K562 (cell line): ENCODE data around the gene GBP1. TPM values are rescaled to one million over a fixed set of nuclear protein-coding genes. Genes with fewer than 3 reads are reported as not detected.

ENCODE experiments used
- ATAC-seq: fragments of 200-7000 bp; cut with Tn5 transposase; 3 replicates; pipeline ENCODE4 v1.9.1; 2020; ENCODE audit warnings: moderate library complexity
- BruUV-seq: library from RNA; stranded (reverse); fragments of 400-500 nt; replicated peaks from 2 replicates; lab custom pipeline; 2021; lab: Mats Ljungman, UMichigan
- CTCF ChIA-PET: fragments of 300-600 bp; formaldehyde crosslinking; extraction: SDS; loops from one replicate; lab custom pipeline; 2021; ENCODE audit warnings: low intra/inter-chr PET ratio; lab: Yijun Ruan, JAX
- POLR2A ChIA-PET: fragments of 300-600, 350-650 bp; sonication (Branson Sonifier 250); formaldehyde crosslinking; extraction: SDS; loops from one replicate; lab custom pipeline; 2021; ENCODE audit warnings: antibody characterized with exemption, inconsistent platforms; lab: Yijun Ruan, JAX
- DNase-seq, 4 experiments: peaks; one replicate each; pipeline versions ENCODE4 v3.0.0 to v3.0.0-alpha.2; 2011 to 2018; ENCODE audit warnings: low spot score in 3 of 4, mixed read lengths in 3 of 4; ENCODE audit errors: extremely low read depth in 1 of 4
- FAIRE-seq: peaks from 2 replicates; lab custom pipeline; 2011; peaks lifted over from hg19 to GRCh38; lab: Jason Lieb, UNC
- H2AFZ ChIP-seq: 2 replicates; pipeline ENCODE4 v1.6.0; 2011; ENCODE audit warnings: low read depth, low read length, control low read depth, inconsistent platforms
- H3K27ac ChIP-seq: fragments of 200-600 bp; 3 replicates; pipeline ENCODE4 v1.8.0; 2011; ENCODE audit warnings: low read depth, mild to moderate bottlenecking, control low read depth, inconsistent platforms, low read length, moderate library complexity, mixed read lengths; ENCODE audit errors: extremely low read depth
- H3K27me3 ChIP-seq, 2 experiments: fragments of 300-600 bp in 1 of 2; 2 replicates in 1 of 2; 3 replicates in 1 of 2; pipeline versions ENCODE4 v1.6.0 to v1.8.0; 2011; ENCODE audit warnings: inconsistent platforms in 2 of 2, low read length in 2 of 2, mild to moderate bottlenecking in 1 of 2, mixed read lengths in 1 of 2, moderate library complexity in 1 of 2; ENCODE audit not compliant: control insufficient read depth in 2 of 2, insufficient read depth in 2 of 2
- H3K36me3 ChIP-seq: fragments of 300-600 bp; 3 replicates; pipeline ENCODE4 v1.8.0; 2011; ENCODE audit warnings: mild to moderate bottlenecking, low read length, inconsistent platforms; ENCODE audit not compliant: control insufficient read depth, insufficient read depth
- H3K4me1 ChIP-seq, 2 experiments: fragments of 200-600 bp in 1 of 2; replicated peaks in 1 of 2; 2 replicates in 1 of 2; 3 replicates in 1 of 2; pipeline versions ENCODE4 v1.5.1 to v1.8.0; 2011; ENCODE audit warnings: inconsistent platforms in 2 of 2, low read length in 2 of 2, mild to moderate bottlenecking in 1 of 2, mixed read lengths in 1 of 2, moderate library complexity in 1 of 2; ENCODE audit not compliant: control insufficient read depth in 2 of 2, insufficient read depth in 2 of 2
- H3K4me2 ChIP-seq: 2 replicates; pipeline ENCODE4 v1.6.1; 2011; ENCODE audit warnings: low read length, control low read depth, inconsistent platforms, mixed read lengths; ENCODE audit not compliant: insufficient read depth
- H3K4me3 ChIP-seq: fragments of 200-600 bp; sonication (generic), shearing (Covaris generic); 2 replicates; pipeline ENCODE4 v1.5.1; 2016; ENCODE audit warnings: control low read depth, inconsistent platforms
- H3K79me2 ChIP-seq: fragments of 200-600 bp; 3 replicates; pipeline ENCODE4 v1.8.0; 2011; ENCODE audit warnings: low read length, inconsistent platforms; ENCODE audit not compliant: control insufficient read depth, insufficient read depth
- H3K9ac ChIP-seq, 2 experiments: 2 replicates each; pipeline versions ENCODE4 v1.6.0 to v1.6.1; 2011; ENCODE audit warnings: low read depth in 2 of 2, low read length in 2 of 2, control low read depth in 1 of 2, inconsistent platforms in 1 of 2, mild to moderate bottlenecking in 1 of 2, mixed read lengths in 1 of 2; ENCODE audit not compliant: insufficient read depth in 1 of 2
- H3K9me1 ChIP-seq: one replicate; pipeline ENCODE4 v1.6.0; 2011; ENCODE audit warnings: inconsistent platforms, mild to moderate bottlenecking, low read length, moderate library complexity; ENCODE audit not compliant: control insufficient read depth, insufficient read depth
- H3K9me3 ChIP-seq: replicated peaks from 2 replicates; pipeline ENCODE4 v1.5.1; 2011; ENCODE audit warnings: low read depth, low read length, inconsistent platforms; ENCODE audit not compliant: control insufficient read depth, insufficient read depth
- H4K20me1 ChIP-seq: replicated peaks from 2 replicates; pipeline ENCODE4 v1.6.1; 2011; ENCODE audit warnings: low read length, inconsistent platforms, mixed read lengths; ENCODE audit not compliant: control insufficient read depth, insufficient read depth
- CBX2 ChIP-seq: fragments of 200-600 bp; sonication (generic); IDR thresholded peaks from one replicate; pipeline ENCODE4 v1.6.1; 2012; ENCODE audit warnings: mild to moderate bottlenecking, low read length, inconsistent platforms; ENCODE audit not compliant: insufficient read depth, poor library complexity, severe bottlenecking
- CHAMP1 ChIP-seq: fragments of 450-650 bp; IDR thresholded peaks from 2 replicates; pipeline ENCODE4 v1.6.1; 2016; ENCODE audit warnings: mild to moderate bottlenecking
- CTCF ChIP-seq, 3 experiments: IDR thresholded peaks in 2 of 3; conservative IDR thresholded peaks in 1 of 3; 2 replicates each; pipeline ENCODE4 v1.5.1; 2011 to 2012; ENCODE audit warnings: low read length in 3 of 3, mild to moderate bottlenecking in 3 of 3, control low read depth in 2 of 3, improper control_type of control experiment in 1 of 3, inconsistent platforms in 1 of 3, low read depth in 1 of 3, mixed read lengths in 1 of 3, moderate library complexity in 1 of 3; ENCODE audit not compliant: insufficient read depth in 2 of 3
- HCFC1 ChIP-seq: IDR thresholded peaks from 2 replicates; pipeline ENCODE4 v1.6.1; 2012; ENCODE audit warnings: low read depth, low read length, improper control_type of control experiment
- PREB ChIP-seq: sonication (generic); formaldehyde crosslinking; IDR thresholded peaks from 2 replicates; pipeline ENCODE4 v1.8.1; 2023; ENCODE audit warnings: mild to moderate bottlenecking, missing genetic modification reagents
- RUNX1 ChIP-seq: sonication (generic); IDR thresholded peaks from 2 replicates; pipeline ENCODE4 v1.6.1; 2016; ENCODE audit warnings: antibody characterized with exemption, low read depth
- ZBTB33 ChIP-seq: sonication (generic); formaldehyde crosslinking; IDR thresholded peaks from 2 replicates; pipeline ENCODE4 v1.8.1; 2023; ENCODE audit warnings: mild to moderate bottlenecking, missing genetic modification reagents
- WGBS: fragments of 100-300 bp; shearing (Covaris generic); methylation state at CpG from one replicate; pipeline ENCODE4 v1.1.6; 2016; ENCODE audit warnings: low coverage, mixed read lengths; ENCODE audit not compliant: insufficient coverage; ENCODE audit errors: missing lambda C conversion rate; 5-methylcytosine and 5-hydroxymethylcytosine counted together
- in situ Hi-C: fragments of 300-500 bp; cut with MboI; formaldehyde crosslinking; loops from 4 replicates; pipeline ENCODE4 v1.15.0; 2018; ENCODE audit warnings: inconsistent platforms, mixed read lengths
- intact Hi-C: fragments of 100-400 bp; cut with micrococcal nuclease; formaldehyde crosslinking; loops from 2 replicates; pipeline ENCODE4 v1.14.2; 2022
- polyA plus RNA-seq, 8 experiments: library from polyadenylated mRNA; depleted of rRNA in 4 of 8; stranded (reverse) in 5 of 8; unstranded in 3 of 8; fragments of >200 nt; fragmentation: Nextera tagmentation in 2 of 8; fragmentation: Illumina TruSeq in 1 of 8; extraction: Ambion mirVana in 2 of 8; extraction: Trizol in 1 of 8; gene quantifications; 2 replicates each; pipeline versions ENCODE4 v1.2.1 to v1.2.3, GENCODE V29; 2011 to 2014; ENCODE audit warnings: inconsistent platforms in 1 of 8, missing spikeins in 1 of 8
- total RNA-seq, 7 experiments: library from RNA; depleted of rRNA in 6 of 7; stranded (reverse); fragments of >200 nt in 6 of 7; fragmentation: Illumina TruSeq in 2 of 7; extraction: Trizol in 2 of 7; gene quantifications; 2 replicates each; pipeline versions ENCODE4 v1.2.1 to v1.2.3, GENCODE V29; 2011 to 2021; ENCODE audit warnings: low replicate concordance in 1 of 7

The GBP1 gene
- total and polyA plus RNA-seq, 9 of the 15 experiments (the other 6 are each of a cell fraction or from before 2014, with no cell fraction given) = not detected

- no peak for TF ChIP-seq CTCF (IDR thresholded peaks at IDR 0.05 in 2 of 3, conservative IDR thresholded peaks at IDR 0.05 in 1 of 3; ENCODE audit: insufficient read depth in 2 of 3, low read depth in 1 of 3, low read length in 3 of 3)
Observed at GRCh38 chr1:89065079-89065868, at the start of gene GBP1 (continued).

- DNase-seq (no peak), FAIRE-seq (no peak), ATAC-seq (no peak)
- H3K9ac ChIP-seq = no peak overlapping the region
- H3K27ac ChIP-seq = no peak overlapping the region
- no peaks in the 10 kb centered on the region for H3K4me1 ChIP-seq
- H3K79me2 ChIP-seq = no peaks in the 10 kb centered on the region
- H3K27me3 ChIP-seq = no peaks in the 10 kb centered on the region
- intact Hi-C loops (no loop called here), in situ Hi-C loops (loop anchor here (25.0 kb wide), 1 partner anchor 873 kb away; the partner anchor contains the start of gene ZNF326)
- ChIA-PET CTCF (no interaction called here), POLR2A (no interaction called here)
- no peak overlapping the region for H2AFZ ChIP-seq
- TF ChIP-seq CBX2 (no peak), RUNX1 (no peak), PREB (CRISPR knock-in tag) (no peak), ZBTB33 (CRISPR knock-in tag) (no peak), HCFC1 (no peak), CHAMP1 (no peak)
- no peaks in the 10 kb centered on the region for H3K9me1 ChIP-seq
- no TSS peak for BruUV-seq
- H3K4me2 ChIP-seq = no peak overlapping the region
- no peaks in the 10 kb centered on the region for H4K20me1 ChIP-seq
- H3K4me3 ChIP-seq = no peak overlapping the region
- no peaks in the 10 kb centered on the region for H3K36me3 ChIP-seq
- no peaks in the 10 kb centered on the region for H3K9me3 ChIP-seq
- WGBS = 0% methylated on average over 2 of the region's 2 CpGs
Observed at GRCh38 chr1:89114662-89115061, 49.7 kb upstream of the GBP1 start.
